HepG2 (cell line): ENCODE data around the gene ACTN4. TPM values are rescaled to one million over a fixed set of nuclear protein-coding genes. Genes with fewer than 3 reads are reported as not detected.
A peak's percentile ranks its signal among the peaks of the same experiment; 100 is the strongest.

Experiments
- BORCS8-MEF2B ChIP-seq: sonication (generic); formaldehyde crosslinking; IDR thresholded peaks from 2 replicates; pipeline ENCODE4 v1.8.0; 2022; ENCODE audit warnings: mild to moderate bottlenecking, missing genetic modification reagents
- CHD4 ChIP-seq: fragments of 200-600 bp; sonication (generic); IDR thresholded peaks from 2 replicates; pipeline ENCODE4 v1.7.0; 2017; ENCODE audit warnings: mild to moderate bottlenecking, low read length, borderline replicate concordance
- ETV5 ChIP-seq: IDR thresholded peaks from 2 replicates; pipeline ENCODE4 v1.6.1; 2018; ENCODE audit warnings: missing biosample characterization, missing genetic modification reagents, inconsistent platforms, borderline replicate concordance
- HMGXB4 ChIP-seq, 2 experiments: sonication (generic) in 1 of 2; formaldehyde crosslinking in 1 of 2; IDR thresholded peaks; 2 replicates each; pipeline versions ENCODE4 v1.4.0 to v1.6.1; 2018 to 2020; ENCODE audit warnings: missing genetic modification reagents in 2 of 2, borderline replicate concordance in 1 of 2, low read depth in 1 of 2, mild to moderate bottlenecking in 1 of 2, missing biosample characterization in 1 of 2
- IKZF1 ChIP-seq: fragments of 450-650 bp; IDR thresholded peaks from 2 replicates; pipeline ENCODE4 v1.7.1; 2016
- JUN ChIP-seq: sonication (generic); formaldehyde crosslinking; IDR thresholded peaks from 2 replicates; pipeline ENCODE4 v1.4.0; 2020; ENCODE audit warnings: mild to moderate bottlenecking, missing genetic modification reagents
- RARA ChIP-seq: IDR thresholded peaks from 2 replicates; pipeline ENCODE4 v1.6.1; 2016; ENCODE audit warnings: missing genetic modification reagents, missing compliant biosample characterization
- ZFAT ChIP-seq: sonication (generic); formaldehyde crosslinking; conservative IDR thresholded peaks from 2 replicates; pipeline ENCODE4 v1.8.1; 2023; ENCODE audit warnings: missing genetic modification reagents, inconsistent platforms
- ZFP1 ChIP-seq: IDR thresholded peaks from 2 replicates; pipeline ENCODE4 v1.6.1; 2016
- ZNF253 ChIP-seq: sonication (generic); formaldehyde crosslinking; IDR thresholded peaks from 2 replicates; pipeline ENCODE4 v1.8.0; 2022; ENCODE audit warnings: mild to moderate bottlenecking, missing genetic modification reagents, borderline replicate concordance
- ZNF547 ChIP-seq: sonication (generic); formaldehyde crosslinking; IDR thresholded peaks from 2 replicates; pipeline ENCODE4 v1.5.1; 2020; ENCODE audit warnings: mild to moderate bottlenecking, missing genetic modification reagents
- ZNF549 ChIP-seq: sonication (generic); formaldehyde crosslinking; IDR thresholded peaks from 2 replicates; pipeline ENCODE4 v1.5.0; 2020; ENCODE audit warnings: missing genetic modification reagents
- polyA plus RNA-seq, 8 experiments: library from polyadenylated mRNA; depleted of rRNA in 3 of 8; stranded (reverse) in 7 of 8; unstranded in 1 of 8; fragments of >200 nt; fragmentation: Illumina TruSeq in 4 of 8; extraction: Trizol in 4 of 8; gene quantifications; 2 replicates each; pipeline versions ENCODE4 v1.2.1 to v1.2.3, GENCODE V29; 2011 to 2016; ENCODE audit warnings: low read depth in 4 of 8, missing spikeins in 1 of 8, mixed read lengths in 1 of 8; ENCODE audit not compliant: insufficient read depth in 1 of 8
- total RNA-seq, 5 experiments: library from RNA; depleted of rRNA; stranded (reverse); fragments of >200 nt; fragmentation: Illumina TruSeq; extraction: Trizol; gene quantifications; 2 replicates each; pipeline ENCODE4 v1.2.3, GENCODE V29; 2016; ENCODE audit warnings: low read depth in 1 of 5
- TF ChIP-seq, protein P1 (sequence below): sonication (generic); formaldehyde crosslinking; IDR thresholded peaks from 2 replicates; pipeline ENCODE4 v1.4.0; 2020; ENCODE audit warnings: missing genetic modification reagents

ACTN4 gene
- total and polyA plus RNA-seq, 2 of the 13 experiments (the other 11 are each of a cell fraction or from before 2014, with no cell fraction given): 171 to 192 TPM

DNA sequence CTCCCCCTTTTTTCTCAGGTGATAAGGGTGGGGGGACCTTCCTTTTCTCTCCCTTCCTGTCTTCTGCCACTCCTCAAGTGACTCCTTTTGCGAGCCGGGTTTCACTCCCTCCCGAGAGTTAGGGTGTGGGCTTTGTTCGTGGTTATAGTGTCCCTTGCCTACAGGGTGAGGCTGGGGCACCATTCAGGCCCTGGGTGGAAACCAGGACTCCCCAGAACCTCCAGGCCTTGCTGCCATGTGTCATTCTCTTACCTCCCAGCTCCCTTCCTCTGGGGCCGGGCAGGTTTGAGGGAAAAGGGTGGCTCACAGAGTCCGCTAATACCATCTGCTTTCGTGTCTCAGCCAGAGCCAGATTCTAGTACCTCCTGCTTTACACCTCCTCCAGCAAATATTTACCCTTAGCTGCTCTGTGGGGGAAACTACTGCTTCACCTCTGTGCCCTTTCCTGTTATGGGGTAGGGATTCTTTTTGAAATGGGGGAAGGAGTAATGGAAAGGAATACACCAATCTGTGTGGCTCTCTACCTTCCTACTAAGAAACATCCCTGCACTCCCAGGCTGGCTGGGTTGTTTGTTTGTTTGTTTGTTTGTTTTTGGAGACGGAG, 2.8 kb downstream of the ACTN4 start (continued):
- TF ChIP-seq BORCS8-MEF2B (CRISPR knock-in tag) (no peak), ETV5 (CRISPR knock-in tag) (no peak), RARA (CRISPR knock-in tag) (peak; percentile 41; the same call in 1 of the 2 replicates), ZNF547 (CRISPR knock-in tag) (no peak), JUN (CRISPR knock-in tag) (no peak), ZNF549 (CRISPR knock-in tag) (no peak), ZFAT (CRISPR knock-in tag) (no peak), HMGXB4 (CRISPR knock-in tag; IDR thresholded peaks at IDR 0.05; ENCODE audit: borderline replicate concordance in 1 of 2, low read depth in 1 of 2) (0 out of 4 replicates have a peak, but pooled peaks of 1 of the 2 experiments have one; percentile 31), ZFP1 (CRISPR knock-in tag) (no peak), ZNF253 (CRISPR knock-in tag) (no peak), IKZF1 (no peak), CHD4 (no peak)
- TF ChIP-seq, protein P1, sequence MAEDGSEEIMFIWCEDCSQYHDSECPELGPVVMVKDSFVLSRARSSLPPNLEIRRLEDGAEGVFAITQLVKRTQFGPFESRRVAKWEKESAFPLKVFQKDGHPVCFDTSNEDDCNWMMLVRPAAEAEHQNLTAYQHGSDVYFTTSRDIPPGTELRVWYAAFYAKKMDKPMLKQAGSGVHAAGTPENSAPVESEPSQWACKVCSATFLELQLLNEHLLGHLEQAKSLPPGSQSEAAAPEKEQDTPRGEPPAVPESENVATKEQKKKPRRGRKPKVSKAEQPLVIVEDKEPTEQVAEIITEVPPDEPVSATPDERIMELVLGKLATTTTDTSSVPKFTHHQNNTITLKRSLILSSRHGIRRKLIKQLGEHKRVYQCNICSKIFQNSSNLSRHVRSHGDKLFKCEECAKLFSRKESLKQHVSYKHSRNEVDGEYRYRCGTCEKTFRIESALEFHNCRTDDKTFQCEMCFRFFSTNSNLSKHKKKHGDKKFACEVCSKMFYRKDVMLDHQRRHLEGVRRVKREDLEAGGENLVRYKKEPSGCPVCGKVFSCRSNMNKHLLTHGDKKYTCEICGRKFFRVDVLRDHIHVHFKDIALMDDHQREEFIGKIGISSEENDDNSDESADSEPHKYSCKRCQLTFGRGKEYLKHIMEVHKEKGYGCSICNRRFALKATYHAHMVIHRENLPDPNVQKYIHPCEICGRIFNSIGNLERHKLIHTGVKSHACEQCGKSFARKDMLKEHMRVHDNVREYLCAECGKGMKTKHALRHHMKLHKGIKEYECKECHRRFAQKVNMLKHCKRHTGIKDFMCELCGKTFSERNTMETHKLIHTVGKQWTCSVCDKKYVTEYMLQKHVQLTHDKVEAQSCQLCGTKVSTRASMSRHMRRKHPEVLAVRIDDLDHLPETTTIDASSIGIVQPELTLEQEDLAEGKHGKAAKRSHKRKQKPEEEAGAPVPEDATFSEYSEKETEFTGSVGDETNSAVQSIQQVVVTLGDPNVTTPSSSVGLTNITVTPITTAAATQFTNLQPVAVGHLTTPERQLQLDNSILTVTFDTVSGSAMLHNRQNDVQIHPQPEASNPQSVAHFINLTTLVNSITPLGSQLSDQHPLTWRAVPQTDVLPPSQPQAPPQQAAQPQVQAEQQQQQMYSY: no peak
